ENCODE results near the gene ROPN1B. TPM values are rescaled to one million over a fixed set of nuclear protein-coding genes. Genes with fewer than 3 reads are reported as not detected.
A peak's percentile ranks its signal among the peaks of the same experiment; 100 is the strongest.

ROPN1B gene
- total RNA-seq, 1 donor from 2014 or later = not detected

DNA sequence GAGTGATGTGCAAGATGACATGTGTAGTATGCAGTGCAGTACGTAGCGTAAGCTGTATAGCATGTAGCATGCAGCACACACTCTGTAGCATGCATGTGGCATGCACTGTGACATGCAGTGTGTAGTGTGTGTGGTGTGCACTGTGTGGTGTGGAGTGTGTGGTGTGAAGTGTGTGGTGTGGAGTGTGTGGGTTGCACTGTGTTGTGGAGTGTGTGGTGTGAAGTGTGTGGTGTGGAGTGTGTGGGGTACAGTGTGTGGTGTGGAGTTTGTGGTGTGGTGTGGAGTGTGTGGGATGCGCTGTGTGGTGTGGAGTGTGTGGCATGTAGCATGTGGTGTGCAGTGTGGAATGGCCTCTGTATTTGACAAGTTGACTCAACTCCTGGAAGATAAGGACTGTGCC lies 39.2 kb downstream of the ROPN1B start:
- no peak overlapping the region for H3K27ac Mint-ChIP-seq (ENCODE audit: unreplicated experiment)
- H3K4me3 Mint-ChIP-seq (ENCODE audit: unreplicated experiment) = no peak overlapping the region
- H3K36me3 Mint-ChIP-seq (ENCODE audit: unreplicated experiment) = peaks cover 18% of the 10 kb centered on the region
- no peak for DNase-seq
- no peaks in the 10 kb centered on the region for H3K9me3 Mint-ChIP-seq (ENCODE audit: unreplicated experiment)
- TF ChIP-seq, protein P1, sequence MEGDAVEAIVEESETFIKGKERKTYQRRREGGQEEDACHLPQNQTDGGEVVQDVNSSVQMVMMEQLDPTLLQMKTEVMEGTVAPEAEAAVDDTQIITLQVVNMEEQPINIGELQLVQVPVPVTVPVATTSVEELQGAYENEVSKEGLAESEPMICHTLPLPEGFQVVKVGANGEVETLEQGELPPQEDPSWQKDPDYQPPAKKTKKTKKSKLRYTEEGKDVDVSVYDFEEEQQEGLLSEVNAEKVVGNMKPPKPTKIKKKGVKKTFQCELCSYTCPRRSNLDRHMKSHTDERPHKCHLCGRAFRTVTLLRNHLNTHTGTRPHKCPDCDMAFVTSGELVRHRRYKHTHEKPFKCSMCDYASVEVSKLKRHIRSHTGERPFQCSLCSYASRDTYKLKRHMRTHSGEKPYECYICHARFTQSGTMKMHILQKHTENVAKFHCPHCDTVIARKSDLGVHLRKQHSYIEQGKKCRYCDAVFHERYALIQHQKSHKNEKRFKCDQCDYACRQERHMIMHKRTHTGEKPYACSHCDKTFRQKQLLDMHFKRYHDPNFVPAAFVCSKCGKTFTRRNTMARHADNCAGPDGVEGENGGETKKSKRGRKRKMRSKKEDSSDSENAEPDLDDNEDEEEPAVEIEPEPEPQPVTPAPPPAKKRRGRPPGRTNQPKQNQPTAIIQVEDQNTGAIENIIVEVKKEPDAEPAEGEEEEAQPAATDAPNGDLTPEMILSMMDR (IDR thresholded peaks at IDR 0.05; ENCODE audit: partially characterized antibody, unreplicated experiment) = no peak
- no peaks in the 10 kb centered on the region for H3K27me3 Mint-ChIP-seq (ENCODE audit: unreplicated experiment)
- H3K4me1 Mint-ChIP-seq (ENCODE audit: low read depth, unreplicated experiment) = peaks cover 2% of the 10 kb centered on the region

DNA sequence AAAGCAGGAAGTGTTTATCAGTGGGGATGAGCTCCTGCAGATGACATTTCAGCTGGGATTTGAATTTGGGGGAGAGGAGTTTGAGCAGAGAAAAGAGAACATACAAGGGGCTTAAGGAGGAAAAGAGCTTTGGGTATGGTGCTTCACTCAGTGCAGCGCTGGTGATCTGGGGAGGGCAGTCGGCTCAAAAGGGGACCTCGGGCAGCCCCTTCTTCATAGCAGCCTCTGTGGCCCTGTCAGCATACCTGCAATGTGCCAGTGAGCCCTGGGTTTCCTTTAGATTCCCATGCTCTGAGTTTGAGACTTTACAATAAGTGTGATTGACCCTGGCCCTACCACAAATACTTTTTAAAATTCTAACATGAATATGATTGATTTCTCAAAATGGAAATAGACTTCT lies 40.2 kb downstream of the ROPN1B start:
- TF ChIP-seq, protein P1 (IDR thresholded peaks at IDR 0.05; ENCODE audit: partially characterized antibody, unreplicated experiment) = no peak
- no peaks in the 10 kb centered on the region for H3K9me3 Mint-ChIP-seq (ENCODE audit: unreplicated experiment)
- DNase-seq = no peak
- no peak overlapping the region for H3K4me3 Mint-ChIP-seq (ENCODE audit: unreplicated experiment)
- peaks cover 18% of the 10 kb centered on the region for H3K36me3 Mint-ChIP-seq (ENCODE audit: unreplicated experiment)
- no peak overlapping the region for H3K27ac Mint-ChIP-seq (ENCODE audit: unreplicated experiment)
- no peaks in the 10 kb centered on the region for H3K27me3 Mint-ChIP-seq (ENCODE audit: unreplicated experiment)
- peaks cover 11% of the 10 kb centered on the region for H3K4me1 Mint-ChIP-seq (ENCODE audit: low read depth, unreplicated experiment)

DNA sequence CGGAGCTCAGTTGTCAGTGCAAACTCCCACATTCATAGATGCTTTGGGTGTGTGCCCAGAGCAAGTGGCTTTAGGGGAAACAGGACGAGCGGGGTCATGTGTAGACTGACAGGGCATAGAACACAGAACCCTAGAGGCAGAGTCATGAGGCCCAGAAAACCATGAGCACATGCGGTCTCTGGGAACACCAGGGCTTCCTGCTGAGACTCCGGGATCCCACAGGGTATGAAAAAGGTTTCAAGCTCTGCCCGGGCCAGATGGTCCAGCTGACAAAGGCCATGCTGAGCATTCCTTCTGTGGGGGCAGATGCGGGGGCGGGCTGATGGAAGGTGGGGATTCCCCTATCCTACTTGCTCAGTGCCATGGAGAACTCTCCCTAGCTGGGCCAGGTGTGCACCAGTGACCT lies 44.8 kb downstream of the ROPN1B start:
- Mint-ChIP-seq H3K4me3 (ENCODE audit: unreplicated experiment) (peak overlapping the region; percentile 32), H3K4me1 (ENCODE audit: low read depth, unreplicated experiment) (peaks cover 17% of the 10 kb centered on the region), H3K9me3 (ENCODE audit: unreplicated experiment) (peaks cover 2% of the 10 kb centered on the region), H3K36me3 (ENCODE audit: unreplicated experiment) (peaks cover 13% of the 10 kb centered on the region), H3K27ac (ENCODE audit: unreplicated experiment) (peak overlapping the region; percentile 28), H3K27me3 (ENCODE audit: unreplicated experiment) (no peaks in the 10 kb centered on the region)
- TF ChIP-seq, protein P1 (IDR thresholded peaks at IDR 0.05; ENCODE audit: partially characterized antibody, unreplicated experiment) = no peak
- DNase-seq = no peak

DNA sequence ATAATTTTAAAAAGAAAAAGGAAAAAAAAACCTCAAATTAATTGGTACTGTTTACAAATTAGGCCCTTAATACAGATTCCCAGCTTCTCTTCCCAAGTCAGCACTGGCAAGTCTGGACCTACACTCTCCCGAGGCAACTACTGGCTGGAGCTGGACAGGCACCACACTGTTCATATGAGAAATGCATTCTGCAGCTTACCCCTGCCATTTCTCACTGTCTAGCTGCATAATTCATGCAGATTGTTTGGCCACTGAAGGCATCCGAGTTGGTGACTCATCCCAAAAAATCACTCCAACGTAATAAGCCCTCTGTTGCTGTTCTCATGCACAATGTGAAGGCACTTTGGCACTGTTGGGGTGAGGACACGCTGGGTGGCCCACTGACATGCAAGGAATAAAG lies 45.3 kb downstream of the ROPN1B start:
- Mint-ChIP-seq H3K9me3 (ENCODE audit: unreplicated experiment) (peaks cover 4% of the 10 kb centered on the region), H3K36me3 (ENCODE audit: unreplicated experiment) (peaks cover 13% of the 10 kb centered on the region), H3K27ac (ENCODE audit: unreplicated experiment) (no peak overlapping the region), H3K4me3 (ENCODE audit: unreplicated experiment) (no peak overlapping the region), H3K4me1 (ENCODE audit: low read depth, unreplicated experiment) (peaks cover 17% of the 10 kb centered on the region), H3K27me3 (ENCODE audit: unreplicated experiment) (no peaks in the 10 kb centered on the region)
- TF ChIP-seq, protein P1 (IDR thresholded peaks at IDR 0.05; ENCODE audit: partially characterized antibody, unreplicated experiment) = no peak
- DNase-seq = no peak

DNA sequence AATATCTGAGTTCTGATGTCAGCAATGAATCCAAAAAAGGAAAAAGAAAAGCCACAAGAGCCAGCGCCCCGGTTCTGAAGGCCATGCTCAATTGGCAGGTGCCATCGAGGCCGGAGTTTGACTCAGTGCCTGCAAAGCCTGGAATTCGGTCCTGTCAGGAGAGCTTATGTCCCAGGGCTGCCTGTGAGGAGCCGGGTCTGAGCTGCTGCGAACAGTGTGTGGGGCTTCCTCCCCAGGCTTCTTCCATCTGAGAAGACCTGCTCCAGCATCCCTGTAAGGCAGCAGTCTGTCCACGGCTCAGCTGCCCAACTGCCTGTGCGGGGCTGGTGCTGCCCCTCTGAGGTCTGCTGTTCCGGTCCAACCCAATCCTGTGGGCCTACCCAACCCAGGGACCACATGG lies 46.1 kb downstream of the ROPN1B start:
- TF ChIP-seq, protein P1 (IDR thresholded peaks at IDR 0.05; ENCODE audit: partially characterized antibody, unreplicated experiment) = no peak

More for the DNA sequence above, 46.1 kb downstream of the ROPN1B start:
- DNase-seq = no peak
- Mint-ChIP-seq H3K9me3 (ENCODE audit: unreplicated experiment) (peaks cover 4% of the 10 kb centered on the region), H3K36me3 (ENCODE audit: unreplicated experiment) (peaks cover 13% of the 10 kb centered on the region), H3K27me3 (ENCODE audit: unreplicated experiment) (no peaks in the 10 kb centered on the region), H3K4me3 (ENCODE audit: unreplicated experiment) (no peak overlapping the region), H3K4me1 (ENCODE audit: low read depth, unreplicated experiment) (peaks cover 17% of the 10 kb centered on the region), H3K27ac (ENCODE audit: unreplicated experiment) (no peak overlapping the region)

Measured in glutamatergic neuron (in vitro differentiated cells).